Activated B cell treated with CpG ODN at 0.5 μM for 24 hours (primary cell): ENCODE measurements around the gene THSD7A. TPM values are rescaled to one million over a fixed set of nuclear protein-coding genes. Genes with fewer than 3 reads are reported as not detected.

Source experiments
- ATAC-seq: fragments of 200-7000 bp; cut with Tn5 transposase; one replicate; pipeline ENCODE4 v1.10.0; 2021; ENCODE audit warnings: low read depth, mild to moderate bottlenecking, moderate library complexity
- CTCF ChIA-PET: fragments of 350-600 bp; sonication (Branson Sonifier 250); formaldehyde crosslinking; loops from one replicate; lab custom pipeline; 2021; ENCODE audit warnings: antibody characterized with exemption; lab: Charles Lee
- POLR2A ChIA-PET: fragments of 350-600 bp; sonication (Branson Sonifier 250); formaldehyde crosslinking; loops from one replicate; lab custom pipeline; 2021; ENCODE audit warnings: antibody characterized with exemption; lab: Charles Lee
- DNase-seq: peaks from one replicate; pipeline ENCODE4 v3.0.0; 2022
- H3K27ac Mint-ChIP-seq: one replicate; pipeline ENCODE4 v1.8.0; 2020; ENCODE audit warnings: mixed read lengths
- H3K27me3 Mint-ChIP-seq: one replicate; pipeline ENCODE4 v1.8.0; 2021; ENCODE audit warnings: mixed read lengths
- H3K36me3 Mint-ChIP-seq: one replicate; pipeline ENCODE4 v1.8.0; 2021; ENCODE audit warnings: low read depth, mixed read lengths
- H3K4me1 Mint-ChIP-seq: one replicate; pipeline ENCODE4 v1.8.0; 2021; ENCODE audit warnings: mixed read lengths
- H3K4me3 Mint-ChIP-seq: one replicate; pipeline ENCODE4 v1.8.0; 2020; ENCODE audit warnings: mild to moderate bottlenecking, mixed read lengths
- H3K9me3 Mint-ChIP-seq: one replicate; pipeline ENCODE4 v1.8.0; 2020; ENCODE audit warnings: mixed read lengths
- CTCF ChIP-seq: fragments of 200-600 bp; IDR thresholded peaks from one replicate; pipeline ENCODE4 v1.8.0; 2022; ENCODE audit warnings: antibody characterized with exemption, mild to moderate bottlenecking
- intact Hi-C: fragments of 100-400 bp; cut with micrococcal nuclease; formaldehyde crosslinking; loops from one replicate; pipeline ENCODE4 v1.15.1; 2024
- total RNA-seq: library from RNA; stranded (reverse); gene quantifications from 2 replicates; pipeline ENCODE4 v1.2.3, GENCODE V29; 2022

The THSD7A gene
- total RNA-seq, 1 donor from 2014 or later: not detected

GRCh38 chr7:11615174-11615573, 216.8 kb downstream of the THSD7A start:
- no peak for TF ChIP-seq CTCF
- Mint-ChIP-seq H3K4me3 (no peak overlapping the region), H3K27me3 (no peaks in the 10 kb centered on the region), H3K9me3 (no peaks in the 10 kb centered on the region), H3K4me1 (no peaks in the 10 kb centered on the region), H3K27ac (no peak overlapping the region), H3K36me3 (no peaks in the 10 kb centered on the region)
- intact Hi-C loops: no loop called here
- DNase-seq: no peak
- ChIA-PET POLR2A (no interaction called here), CTCF (no interaction called here)
- no peak for ATAC-seq

GRCh38 chr7:11613292-11613930, 218.6 kb downstream of the THSD7A start:
- H3K36me3 Mint-ChIP-seq: no peaks in the 10 kb centered on the region
- ChIA-PET CTCF (no interaction called here), POLR2A (no interaction called here)
- H3K4me3 Mint-ChIP-seq: no peak overlapping the region
- no peak for ATAC-seq
- intact Hi-C loops: no loop called here
- TF ChIP-seq CTCF: no peak
- H3K9me3 Mint-ChIP-seq: no peaks in the 10 kb centered on the region
- no peak for DNase-seq
- H3K27ac Mint-ChIP-seq: no peak overlapping the region
- no peaks in the 10 kb centered on the region for H3K4me1 Mint-ChIP-seq
- H3K27me3 Mint-ChIP-seq: no peaks in the 10 kb centered on the region

GRCh38 chr7:11612737-11613136, 219.3 kb downstream of the THSD7A start:
- TF ChIP-seq CTCF: no peak
- H3K27me3 Mint-ChIP-seq: no peaks in the 10 kb centered on the region
- no peak overlapping the region for H3K27ac Mint-ChIP-seq
- DNase-seq (no peak), ATAC-seq (no peak)
- H3K4me1 Mint-ChIP-seq: no peaks in the 10 kb centered on the region
- no peak overlapping the region for H3K4me3 Mint-ChIP-seq
- H3K9me3 Mint-ChIP-seq: no peaks in the 10 kb centered on the region
- no peaks in the 10 kb centered on the region for H3K36me3 Mint-ChIP-seq
- CTCF ChIA-PET: no interaction called here
- intact Hi-C loops: no loop called here
- POLR2A ChIA-PET: no interaction called here

- ATAC-seq: no peak
- intact Hi-C loops: no loop called here
- no peaks in the 10 kb centered on the region for H3K27me3 Mint-ChIP-seq
- ChIA-PET CTCF (no interaction called here), POLR2A (no interaction called here)
- no peak overlapping the region for H3K27ac Mint-ChIP-seq
- H3K4me3 Mint-ChIP-seq: no peak overlapping the region
- H3K4me1 Mint-ChIP-seq: no peaks in the 10 kb centered on the region
- H3K36me3 Mint-ChIP-seq: no peaks in the 10 kb centered on the region
- no peaks in the 10 kb centered on the region for H3K9me3 Mint-ChIP-seq
- TF ChIP-seq CTCF: no peak
- no peak for DNase-seq
Observed at GRCh38 chr7:11609096-11609670, 222.8 kb downstream of the THSD7A start.

- POLR2A ChIA-PET: no interaction called here
- H3K4me3 Mint-ChIP-seq: no peak overlapping the region
- ATAC-seq: no peak
- H3K9me3 Mint-ChIP-seq: no peaks in the 10 kb centered on the region
- no peaks in the 10 kb centered on the region for H3K27me3 Mint-ChIP-seq
- DNase-seq: no peak
- no peaks in the 10 kb centered on the region for H3K36me3 Mint-ChIP-seq
- intact Hi-C loops: no loop called here
- TF ChIP-seq CTCF: no peak
- H3K4me1 Mint-ChIP-seq: no peaks in the 10 kb centered on the region
- CTCF ChIA-PET: no interaction called here
- H3K27ac Mint-ChIP-seq: no peak overlapping the region
Observed at GRCh38 chr7:11607686-11608085, 224.3 kb downstream of the THSD7A start.
